ENCODE data around the gene ZNF600. TPM values are rescaled to one million over a fixed set of nuclear protein-coding genes. Genes with fewer than 3 reads are reported as not detected.

Gene ZNF600
- total and polyA plus RNA-seq, 9 of the 15 experiments (the other 6 are each of a cell fraction or from before 2014, with no cell fraction given), result 5.7 to 21.5 (median 17.6) TPM

DNA sequence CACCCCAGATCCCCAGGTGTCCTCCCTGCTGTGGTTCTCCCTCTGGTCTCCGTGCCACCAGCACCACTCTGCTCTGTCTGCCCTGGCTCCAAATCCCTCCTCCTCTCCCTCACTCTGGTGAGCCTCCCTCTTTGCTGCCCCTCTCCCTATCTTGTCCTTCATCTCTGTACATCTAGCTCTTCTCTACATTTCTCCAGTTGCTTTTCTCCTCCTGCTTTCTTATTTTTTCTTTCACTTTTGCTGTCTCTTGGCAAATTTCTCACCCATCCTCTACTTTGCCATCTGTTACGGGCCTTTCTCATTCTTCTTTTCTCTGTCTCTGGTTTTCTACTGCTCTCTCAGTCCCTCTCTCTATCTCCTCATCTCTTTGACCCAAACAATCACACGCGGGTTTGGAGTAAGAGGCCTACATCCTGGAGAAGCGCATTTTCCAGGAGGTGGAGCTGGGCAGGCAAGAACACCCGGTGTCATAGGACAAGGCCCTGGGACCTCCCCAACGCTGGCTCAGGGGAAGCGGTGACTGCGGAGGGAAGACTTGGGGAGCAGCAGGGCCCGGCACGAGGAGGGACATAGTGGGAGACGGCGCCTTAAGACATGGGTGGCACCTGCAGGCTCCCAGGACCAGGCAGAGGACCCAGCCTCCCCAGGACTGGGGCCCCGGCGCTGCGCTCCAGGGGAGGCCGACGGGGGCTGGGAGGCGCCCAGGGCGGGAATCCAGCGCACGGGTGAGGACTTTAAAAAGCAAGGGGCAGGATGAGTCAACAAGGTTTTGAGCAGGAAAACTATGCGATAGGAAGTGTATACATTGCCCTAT lies 61.7 kb downstream of the ZNF600 start (continued):
- TF ChIP-seq, protein P1, sequence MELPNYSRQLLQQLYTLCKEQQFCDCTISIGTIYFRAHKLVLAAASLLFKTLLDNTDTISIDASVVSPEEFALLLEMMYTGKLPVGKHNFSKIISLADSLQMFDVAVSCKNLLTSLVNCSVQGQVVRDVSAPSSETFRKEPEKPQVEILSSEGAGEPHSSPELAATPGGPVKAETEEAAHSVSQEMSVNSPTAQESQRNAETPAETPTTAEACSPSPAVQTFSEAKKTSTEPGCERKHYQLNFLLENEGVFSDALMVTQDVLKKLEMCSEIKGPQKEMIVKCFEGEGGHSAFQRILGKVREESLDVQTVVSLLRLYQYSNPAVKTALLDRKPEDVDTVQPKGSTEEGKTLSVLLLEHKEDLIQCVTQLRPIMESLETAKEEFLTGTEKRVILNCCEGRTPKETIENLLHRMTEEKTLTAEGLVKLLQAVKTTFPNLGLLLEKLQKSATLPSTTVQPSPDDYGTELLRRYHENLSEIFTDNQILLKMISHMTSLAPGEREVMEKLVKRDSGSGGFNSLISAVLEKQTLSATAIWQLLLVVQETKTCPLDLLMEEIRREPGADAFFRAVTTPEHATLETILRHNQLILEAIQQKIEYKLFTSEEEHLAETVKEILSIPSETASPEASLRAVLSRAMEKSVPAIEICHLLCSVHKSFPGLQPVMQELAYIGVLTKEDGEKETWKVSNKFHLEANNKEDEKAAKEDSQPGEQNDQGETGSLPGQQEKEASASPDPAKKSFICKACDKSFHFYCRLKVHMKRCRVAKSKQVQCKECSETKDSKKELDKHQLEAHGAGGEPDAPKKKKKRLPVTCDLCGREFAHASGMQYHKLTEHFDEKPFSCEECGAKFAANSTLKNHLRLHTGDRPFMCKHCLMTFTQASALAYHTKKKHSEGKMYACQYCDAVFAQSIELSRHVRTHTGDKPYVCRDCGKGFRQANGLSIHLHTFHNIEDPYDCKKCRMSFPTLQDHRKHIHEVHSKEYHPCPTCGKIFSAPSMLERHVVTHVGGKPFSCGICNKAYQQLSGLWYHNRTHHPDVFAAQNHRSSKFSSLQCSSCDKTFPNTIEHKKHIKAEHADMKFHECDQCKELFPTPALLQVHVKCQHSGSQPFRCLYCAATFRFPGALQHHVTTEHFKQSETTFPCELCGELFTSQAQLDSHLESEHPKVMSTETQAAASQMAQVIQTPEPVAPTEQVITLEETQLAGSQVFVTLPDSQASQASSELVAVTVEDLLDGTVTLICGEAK (IDR thresholded peaks at IDR 0.05), result 0 out of 2 replicates have a peak, but pooled peaks have one; percentile 14
- TF ChIP-seq, protein P1 (CRISPR knock-in tag; IDR thresholded peaks at IDR 0.05), result no peak
- TF ChIP-seq NFIC (IDR thresholded peaks at IDR 0.05) (0 out of 2 replicates have a peak, but pooled peaks have one; percentile 4), GATA2 (CRISPR knock-in tag; IDR thresholded peaks at IDR 0.05) (peak; percentile 81), L3MBTL2 (IDR thresholded peaks at IDR 0.05) (peak; percentile 87; the same call in 1 of the 2 replicates), MCM7 (IDR thresholded peaks at IDR 0.05) (0 out of 4 replicates have a peak, but pooled peaks of 1 of the 2 experiments have one; percentile 30), E2F3 (CRISPR knock-in tag; IDR thresholded peaks at IDR 0.05) (peak; percentile 42; the same call in 1 of the 2 replicates), EP400 (IDR thresholded peaks at IDR 0.05) (peak; percentile 31; the same call in 1 of the 2 replicates), FOSL1 (tag; conservative IDR thresholded peaks at IDR 0.05) (peak; percentile 58), SMAD3 (CRISPR knock-in tag; conservative IDR thresholded peaks at IDR 0.05) (0 out of 2 replicates have a peak, but pooled peaks have one; percentile 14)
- TF ChIP-seq, protein P2, sequence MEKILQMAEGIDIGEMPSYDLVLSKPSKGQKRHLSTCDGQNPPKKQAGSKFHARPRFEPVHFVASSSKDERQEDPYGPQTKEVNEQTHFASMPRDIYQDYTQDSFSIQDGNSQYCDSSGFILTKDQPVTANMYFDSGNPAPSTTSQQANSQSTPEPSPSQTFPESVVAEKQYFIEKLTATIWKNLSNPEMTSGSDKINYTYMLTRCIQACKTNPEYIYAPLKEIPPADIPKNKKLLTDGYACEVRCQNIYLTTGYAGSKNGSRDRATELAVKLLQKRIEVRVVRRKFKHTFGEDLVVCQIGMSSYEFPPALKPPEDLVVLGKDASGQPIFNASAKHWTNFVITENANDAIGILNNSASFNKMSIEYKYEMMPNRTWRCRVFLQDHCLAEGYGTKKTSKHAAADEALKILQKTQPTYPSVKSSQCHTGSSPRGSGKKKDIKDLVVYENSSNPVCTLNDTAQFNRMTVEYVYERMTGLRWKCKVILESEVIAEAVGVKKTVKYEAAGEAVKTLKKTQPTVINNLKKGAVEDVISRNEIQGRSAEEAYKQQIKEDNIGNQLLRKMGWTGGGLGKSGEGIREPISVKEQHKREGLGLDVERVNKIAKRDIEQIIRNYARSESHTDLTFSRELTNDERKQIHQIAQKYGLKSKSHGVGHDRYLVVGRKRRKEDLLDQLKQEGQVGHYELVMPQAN (IDR thresholded peaks at IDR 0.05; ENCODE audit: borderline replicate concordance), result peak; percentile 42; the same call in 1 of the 2 replicates
- TF ChIP-seq, protein P3, sequence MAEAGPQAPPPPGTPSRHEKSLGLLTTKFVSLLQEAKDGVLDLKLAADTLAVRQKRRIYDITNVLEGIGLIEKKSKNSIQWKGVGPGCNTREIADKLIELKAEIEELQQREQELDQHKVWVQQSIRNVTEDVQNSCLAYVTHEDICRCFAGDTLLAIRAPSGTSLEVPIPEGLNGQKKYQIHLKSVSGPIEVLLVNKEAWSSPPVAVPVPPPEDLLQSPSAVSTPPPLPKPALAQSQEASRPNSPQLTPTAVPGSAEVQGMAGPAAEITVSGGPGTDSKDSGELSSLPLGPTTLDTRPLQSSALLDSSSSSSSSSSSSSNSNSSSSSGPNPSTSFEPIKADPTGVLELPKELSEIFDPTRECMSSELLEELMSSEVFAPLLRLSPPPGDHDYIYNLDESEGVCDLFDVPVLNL (CRISPR knock-in tag; IDR thresholded peaks at IDR 0.05; ENCODE audit: low read depth), result 0 out of 2 replicates have a peak, but pooled peaks have one; percentile 27
- TF ChIP-seq, protein P4, sequence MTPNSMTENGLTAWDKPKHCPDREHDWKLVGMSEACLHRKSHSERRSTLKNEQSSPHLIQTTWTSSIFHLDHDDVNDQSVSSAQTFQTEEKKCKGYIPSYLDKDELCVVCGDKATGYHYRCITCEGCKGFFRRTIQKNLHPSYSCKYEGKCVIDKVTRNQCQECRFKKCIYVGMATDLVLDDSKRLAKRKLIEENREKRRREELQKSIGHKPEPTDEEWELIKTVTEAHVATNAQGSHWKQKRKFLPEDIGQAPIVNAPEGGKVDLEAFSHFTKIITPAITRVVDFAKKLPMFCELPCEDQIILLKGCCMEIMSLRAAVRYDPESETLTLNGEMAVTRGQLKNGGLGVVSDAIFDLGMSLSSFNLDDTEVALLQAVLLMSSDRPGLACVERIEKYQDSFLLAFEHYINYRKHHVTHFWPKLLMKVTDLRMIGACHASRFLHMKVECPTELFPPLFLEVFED (CRISPR knock-in tag; conservative IDR thresholded peaks at IDR 0.05), result peak; percentile 15; the same call in 1 of the 2 replicates
